KMS-11 (cell line): ENCODE measurements around the gene MRC2.
"Not testable (repeated sequence)": the region's sequence is repeated elsewhere in the genome, so short reads cannot be mapped to it uniquely, and the experiment has no call there.

Source experiments
- H2AFZ ChIP-seq: fragments of 200-600 bp; sonication (generic); 2 replicates; pipeline ENCODE4 v1.6.1; 2016; ENCODE audit warnings: antibody characterized with exemption, mixed run types, low read depth
- H3K27ac ChIP-seq: fragments of 200-600 bp; sonication (generic); 2 replicates; pipeline ENCODE4 v1.6.1; 2016; ENCODE audit warnings: mild to moderate bottlenecking, mixed run types
- H3K27me3 ChIP-seq: fragments of 200-600 bp; sonication (generic); 2 replicates; pipeline ENCODE4 v1.6.1; 2017; ENCODE audit warnings: mild to moderate bottlenecking, low read depth, mixed run types, moderate library complexity; ENCODE audit not compliant: insufficient read depth
- H3K36me3 ChIP-seq: fragments of 200-600 bp; sonication (generic); 2 replicates; pipeline ENCODE4 v1.6.1; 2017; ENCODE audit warnings: mild to moderate bottlenecking, mixed run types; ENCODE audit not compliant: insufficient read depth
- H3K4me1 ChIP-seq: fragments of 200-600 bp; sonication (generic); 2 replicates; pipeline ENCODE4 v1.6.1; 2016; ENCODE audit warnings: mild to moderate bottlenecking, low read depth, mixed run types; ENCODE audit not compliant: poor library complexity, severe bottlenecking
- H3K4me2 ChIP-seq: fragments of 200-600 bp; sonication (generic); 2 replicates; pipeline ENCODE4 v1.7.0; 2016; ENCODE audit warnings: mild to moderate bottlenecking, mixed run types
- H3K4me3 ChIP-seq: fragments of 200-600 bp; sonication (generic); IDR thresholded peaks from 2 replicates; pipeline ENCODE4 v1.6.1; 2017; ENCODE audit warnings: low read depth, low read length, mixed read lengths; ENCODE audit not compliant: insufficient read depth
- H3K79me2 ChIP-seq: fragments of 200-600 bp; sonication (generic); 2 replicates; pipeline ENCODE4 v1.6.1; 2016; ENCODE audit warnings: low read depth, mixed run types; ENCODE audit not compliant: insufficient read depth
- H3K9ac ChIP-seq: fragments of 200-600 bp; sonication (generic); 2 replicates; pipeline ENCODE4 v1.6.1; 2016; ENCODE audit warnings: mild to moderate bottlenecking, mixed run types
- H4K20me1 ChIP-seq: fragments of 200-600 bp; sonication (generic); 2 replicates; pipeline ENCODE4 v1.6.1; 2016; ENCODE audit warnings: mild to moderate bottlenecking, mixed run types; ENCODE audit not compliant: insufficient read depth
- TF ChIP-seq, protein P1 (sequence below): fragments of 200-600 bp; sonication (generic); conservative IDR thresholded peaks from 2 replicates; pipeline ENCODE4 v1.6.1; 2017; ENCODE audit warnings: low read depth, mild to moderate bottlenecking, antibody characterized with exemption, low read length, moderate library complexity, mixed read lengths

The MRC2 gene

DNA sequence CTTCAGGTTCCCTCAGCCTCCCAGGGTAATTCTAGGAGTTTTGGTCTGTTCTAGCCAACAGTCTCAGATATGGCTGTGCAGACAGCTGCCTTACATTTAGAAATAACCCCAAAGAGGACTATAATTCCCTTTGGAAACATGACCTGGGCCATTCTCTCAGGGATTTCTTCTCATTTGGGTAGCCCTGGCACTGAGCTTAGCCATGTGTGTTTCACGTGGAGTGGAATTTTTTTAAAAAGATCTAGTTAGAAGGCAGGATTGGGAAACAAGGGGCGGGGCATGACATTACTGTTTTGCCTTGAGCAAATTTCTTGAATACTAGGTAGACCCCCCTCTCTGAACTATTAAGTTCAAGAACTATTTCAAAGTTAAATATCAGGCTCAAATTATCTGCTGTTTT, 29.6 kb upstream of the MRC2 start:
- Histone ChIP-seq H3K27me3 (no peaks in the 10 kb centered on the region), H3K4me3 (no peak overlapping the region), H3K36me3 (no peaks in the 10 kb centered on the region; the same call in 1 of the 2 replicates)

GRCh38 chr17:62599964-62600657, 27.4 kb upstream of the MRC2 start:
- no peak overlapping the region for H3K4me2 ChIP-seq
- H3K27ac ChIP-seq: no peak overlapping the region
- H3K27me3 ChIP-seq: no peaks in the 10 kb centered on the region
- peaks cover 3% of the 10 kb centered on the region; the same call in 1 of the 2 replicates for H3K36me3 ChIP-seq
- no peaks in the 10 kb centered on the region for H4K20me1 ChIP-seq
- no peak overlapping the region for H2AFZ ChIP-seq
- no peaks in the 10 kb centered on the region for H3K4me1 ChIP-seq
- H3K9ac ChIP-seq: no peak overlapping the region
- H3K4me3 ChIP-seq: no peak overlapping the region
- TF ChIP-seq, protein P1, sequence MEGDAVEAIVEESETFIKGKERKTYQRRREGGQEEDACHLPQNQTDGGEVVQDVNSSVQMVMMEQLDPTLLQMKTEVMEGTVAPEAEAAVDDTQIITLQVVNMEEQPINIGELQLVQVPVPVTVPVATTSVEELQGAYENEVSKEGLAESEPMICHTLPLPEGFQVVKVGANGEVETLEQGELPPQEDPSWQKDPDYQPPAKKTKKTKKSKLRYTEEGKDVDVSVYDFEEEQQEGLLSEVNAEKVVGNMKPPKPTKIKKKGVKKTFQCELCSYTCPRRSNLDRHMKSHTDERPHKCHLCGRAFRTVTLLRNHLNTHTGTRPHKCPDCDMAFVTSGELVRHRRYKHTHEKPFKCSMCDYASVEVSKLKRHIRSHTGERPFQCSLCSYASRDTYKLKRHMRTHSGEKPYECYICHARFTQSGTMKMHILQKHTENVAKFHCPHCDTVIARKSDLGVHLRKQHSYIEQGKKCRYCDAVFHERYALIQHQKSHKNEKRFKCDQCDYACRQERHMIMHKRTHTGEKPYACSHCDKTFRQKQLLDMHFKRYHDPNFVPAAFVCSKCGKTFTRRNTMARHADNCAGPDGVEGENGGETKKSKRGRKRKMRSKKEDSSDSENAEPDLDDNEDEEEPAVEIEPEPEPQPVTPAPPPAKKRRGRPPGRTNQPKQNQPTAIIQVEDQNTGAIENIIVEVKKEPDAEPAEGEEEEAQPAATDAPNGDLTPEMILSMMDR: no peak
- no peaks in the 10 kb centered on the region for H3K79me2 ChIP-seq

More for the DNA sequence above, 29.6 kb upstream of the MRC2 start:
- no peaks in the 10 kb centered on the region for H3K79me2 ChIP-seq
- H3K4me1 ChIP-seq: no peaks in the 10 kb centered on the region
- H3K27ac ChIP-seq: no peak overlapping the region
- TF ChIP-seq, protein P1: no peak
- no peaks in the 10 kb centered on the region for H4K20me1 ChIP-seq
- H2AFZ ChIP-seq: no peak overlapping the region
- H3K9ac ChIP-seq: no peak overlapping the region
- no peak overlapping the region for H3K4me2 ChIP-seq

DNA sequence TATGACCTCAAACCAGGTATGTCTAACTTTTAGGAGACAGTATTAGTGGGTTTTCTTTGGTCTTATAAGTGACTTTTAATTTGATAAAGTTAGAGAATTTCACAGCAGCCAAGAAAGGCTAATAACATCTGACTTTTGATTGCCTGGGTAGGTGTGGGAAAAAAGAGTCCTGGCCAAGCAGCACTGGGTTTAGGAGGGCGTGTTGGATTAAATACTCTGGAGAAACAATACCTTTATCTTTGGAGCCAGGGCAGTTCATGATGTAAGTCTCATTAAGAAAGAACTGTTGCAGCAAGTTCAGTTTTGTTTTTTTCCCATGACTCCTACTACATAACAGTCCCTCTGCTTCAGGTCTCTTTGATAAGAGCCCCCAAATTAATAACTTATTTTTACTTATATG, 26.7 kb upstream of the MRC2 start:
- no peak overlapping the region for H3K27ac ChIP-seq
- no peak overlapping the region for H3K9ac ChIP-seq
- TF ChIP-seq, protein P1: no peak
- H3K4me1 ChIP-seq: no peaks in the 10 kb centered on the region
- no peaks in the 10 kb centered on the region for H3K79me2 ChIP-seq
- no peak overlapping the region for H2AFZ ChIP-seq
- H3K4me2 ChIP-seq: no peak overlapping the region
- H3K36me3 ChIP-seq: peaks cover 3% of the 10 kb centered on the region; the same call in 1 of the 2 replicates
- H3K27me3 ChIP-seq: no peaks in the 10 kb centered on the region
- H4K20me1 ChIP-seq: no peaks in the 10 kb centered on the region
- no peak overlapping the region for H3K4me3 ChIP-seq

DNA sequence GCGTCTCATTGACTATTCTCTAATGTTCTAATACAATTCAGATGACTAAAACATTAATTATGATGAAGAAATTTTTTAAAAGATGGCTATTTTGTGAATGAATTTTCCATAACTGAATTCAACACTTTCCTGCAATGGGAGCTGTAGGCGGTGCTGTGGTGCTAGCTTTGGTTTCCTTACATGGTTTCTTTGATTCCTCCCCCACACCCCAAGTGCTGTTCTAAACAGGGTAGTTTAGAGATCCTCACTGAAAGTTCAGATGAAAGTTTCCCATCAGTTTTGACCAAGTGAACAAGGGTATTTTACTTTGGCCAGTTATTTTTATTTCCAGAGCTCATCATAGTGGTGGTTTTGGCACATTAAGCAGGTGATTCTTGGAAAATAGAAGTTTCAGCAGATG, 26.0 kb upstream of the MRC2 start:
- H3K4me1 ChIP-seq: no peaks in the 10 kb centered on the region
- TF ChIP-seq, protein P1: no peak
- H4K20me1 ChIP-seq: no peaks in the 10 kb centered on the region
- H3K4me2 ChIP-seq: no peak overlapping the region
- no peak overlapping the region for H3K9ac ChIP-seq
- peaks cover 3% of the 10 kb centered on the region; the same call in 1 of the 2 replicates for H3K36me3 ChIP-seq
- H3K27me3 ChIP-seq: no peaks in the 10 kb centered on the region
- H3K27ac ChIP-seq: no peak overlapping the region
- H3K79me2 ChIP-seq: no peaks in the 10 kb centered on the region
- no peak overlapping the region for H3K4me3 ChIP-seq
- no peak overlapping the region for H2AFZ ChIP-seq

GRCh38 chr17:62603783-62604182, 23.7 kb upstream of the MRC2 start:
- H3K79me2 ChIP-seq, H3K27me3 ChIP-seq, H2AFZ ChIP-seq, H3K27ac ChIP-seq, H3K36me3 ChIP-seq, H3K4me1 ChIP-seq, H4K20me1 ChIP-seq, H3K9ac ChIP-seq, H3K4me2 ChIP-seq, H3K4me3 ChIP-seq: not testable (repeated sequence)
